HepG2 (cell line): ENCODE data around the gene SFT2D1. TPM values are rescaled to one million over a fixed set of nuclear protein-coding genes. Genes with fewer than 3 reads are reported as not detected.

Experiments
- DNMT3B ChIP-seq: conservative IDR thresholded peaks from 2 replicates; pipeline ENCODE4 v1.6.1; 2016; ENCODE audit warnings: missing biosample characterization, control low read depth
- GATAD2A ChIP-seq: IDR thresholded peaks from 2 replicates; pipeline ENCODE4 v1.6.1; 2016
- HES4 ChIP-seq: sonication (generic); formaldehyde crosslinking; IDR thresholded peaks from 2 replicates; pipeline ENCODE4 v1.9.0; 2021; ENCODE audit warnings: mild to moderate bottlenecking, missing genetic modification reagents, borderline replicate concordance
- HNRNPLL ChIP-seq: fragments of 200-400 bp; formaldehyde crosslinking; IDR thresholded peaks from 2 replicates; pipeline ENCODE4 v1.6.1; 2017; ENCODE audit warnings: mild to moderate bottlenecking, low read depth, low read length; ENCODE audit not compliant: poor library complexity, severe bottlenecking
- PAX8 ChIP-seq: sonication (generic); formaldehyde crosslinking; IDR thresholded peaks from 2 replicates; pipeline ENCODE4 v1.8.0; 2022; ENCODE audit warnings: mild to moderate bottlenecking, missing genetic modification reagents, borderline replicate concordance
- RFX5 ChIP-seq: IDR thresholded peaks from 2 replicates; pipeline ENCODE4 v1.6.1; 2011; ENCODE audit warnings: low read depth, low read length, improper control_type of control experiment
- SOX13 ChIP-seq, 3 experiments: fragments of 450-650 bp in 1 of 3; sonication (generic) in 1 of 3; formaldehyde crosslinking in 1 of 3; IDR thresholded peaks in 2 of 3; conservative IDR thresholded peaks in 1 of 3; 2 replicates each; pipeline versions ENCODE4 v1.5.0 to v1.6.1; 2016 to 2020; ENCODE audit warnings: antibody characterized with exemption in 1 of 3, mild to moderate bottlenecking in 1 of 3, missing compliant biosample characterization in 1 of 3, missing genetic modification reagents in 1 of 3, moderate library complexity in 1 of 3
- TAF15 ChIP-seq: fragments of 200-400 bp; formaldehyde crosslinking; IDR thresholded peaks from one replicate; pipeline ENCODE4 v1.6.1; 2018; ENCODE audit warnings: mild to moderate bottlenecking, low read depth, low read length; ENCODE audit not compliant: poor library complexity, severe bottlenecking
- TCF7L2 ChIP-seq: IDR thresholded peaks from 2 replicates; pipeline ENCODE4 v1.6.1; 2011; ENCODE audit warnings: mild to moderate bottlenecking, low read depth, low read length, moderate library complexity
- ZNF232 ChIP-seq: sonication (generic); formaldehyde crosslinking; IDR thresholded peaks from 2 replicates; pipeline ENCODE4 v1.4.0; 2020; ENCODE audit warnings: missing genetic modification reagents, borderline replicate concordance
- ZNF263 ChIP-seq: sonication (generic); formaldehyde crosslinking; IDR thresholded peaks from 2 replicates; pipeline ENCODE4 v1.4.0; 2020; ENCODE audit warnings: missing genetic modification reagents
- ZNF382 ChIP-seq: sonication (generic); formaldehyde crosslinking; IDR thresholded peaks from 2 replicates; pipeline ENCODE4 v1.5.0; 2020; ENCODE audit warnings: missing genetic modification reagents, mild to moderate bottlenecking, borderline replicate concordance
- ZNF383 ChIP-seq: sonication (generic); formaldehyde crosslinking; IDR thresholded peaks from 2 replicates; pipeline ENCODE4 v1.4.0; 2020; ENCODE audit warnings: missing genetic modification reagents, mild to moderate bottlenecking, borderline replicate concordance
- ZNF749 ChIP-seq: sonication (generic); formaldehyde crosslinking; IDR thresholded peaks from 2 replicates; pipeline ENCODE4 v1.8.0; 2022; ENCODE audit warnings: mild to moderate bottlenecking, missing genetic modification reagents, moderate library complexity, borderline replicate concordance
- polyA plus RNA-seq, 8 experiments: library from polyadenylated mRNA; depleted of rRNA in 3 of 8; stranded (reverse) in 7 of 8; unstranded in 1 of 8; fragments of >200 nt; fragmentation: Illumina TruSeq in 4 of 8; extraction: Trizol in 4 of 8; gene quantifications; 2 replicates each; pipeline versions ENCODE4 v1.2.1 to v1.2.3, GENCODE V29; 2011 to 2016; ENCODE audit warnings: low read depth in 4 of 8, missing spikeins in 1 of 8, mixed read lengths in 1 of 8; ENCODE audit not compliant: insufficient read depth in 1 of 8
- total RNA-seq, 5 experiments: library from RNA; depleted of rRNA; stranded (reverse); fragments of >200 nt; fragmentation: Illumina TruSeq; extraction: Trizol; gene quantifications; 2 replicates each; pipeline ENCODE4 v1.2.3, GENCODE V29; 2016; ENCODE audit warnings: low read depth in 1 of 5
- TF ChIP-seq, protein P1 (sequence below): sonication (generic); formaldehyde crosslinking; IDR thresholded peaks from 2 replicates; pipeline ENCODE4 v1.4.0; 2020; ENCODE audit warnings: missing genetic modification reagents
- TF ChIP-seq, protein P2 (sequence below): sonication (generic); formaldehyde crosslinking; IDR thresholded peaks from 2 replicates; pipeline ENCODE4 v1.5.0; 2020; ENCODE audit warnings: mild to moderate bottlenecking, missing genetic modification reagents
- TF ChIP-seq, protein P3 (sequence below): sonication (generic); formaldehyde crosslinking; IDR thresholded peaks from 2 replicates; pipeline ENCODE4 v1.8.0; 2022; ENCODE audit warnings: mild to moderate bottlenecking, missing genetic modification reagents, moderate library complexity
- TF ChIP-seq, protein P4 (sequence below): sonication (generic); formaldehyde crosslinking; IDR thresholded peaks from 2 replicates; pipeline ENCODE4 v1.4.0; 2020; ENCODE audit warnings: missing genetic modification reagents, low read depth, mild to moderate bottlenecking, borderline replicate concordance

SFT2D1 gene
- total and polyA plus RNA-seq, 2 of the 13 experiments (the other 11 are each of a cell fraction or from before 2014, with no cell fraction given) = 115 to 147 TPM

DNA sequence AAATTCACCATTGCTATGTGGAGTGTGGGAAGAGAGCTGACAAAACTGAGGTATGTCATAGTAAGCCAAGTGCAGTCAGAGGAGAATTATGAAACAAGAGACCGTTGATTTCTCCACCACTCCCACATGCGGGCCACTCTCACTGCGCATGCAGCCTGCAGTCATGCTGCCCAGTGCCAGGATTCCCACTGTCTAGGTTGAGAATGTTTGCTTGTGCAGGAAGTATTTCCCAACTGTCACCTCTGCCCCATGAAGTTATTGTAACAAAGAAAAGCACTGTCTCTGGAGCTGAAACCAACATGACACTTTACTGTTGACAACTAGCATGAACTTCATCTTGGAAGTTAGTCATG is 18.7 kb upstream of the SFT2D1 start (continued):
- TF ChIP-seq, protein P1, sequence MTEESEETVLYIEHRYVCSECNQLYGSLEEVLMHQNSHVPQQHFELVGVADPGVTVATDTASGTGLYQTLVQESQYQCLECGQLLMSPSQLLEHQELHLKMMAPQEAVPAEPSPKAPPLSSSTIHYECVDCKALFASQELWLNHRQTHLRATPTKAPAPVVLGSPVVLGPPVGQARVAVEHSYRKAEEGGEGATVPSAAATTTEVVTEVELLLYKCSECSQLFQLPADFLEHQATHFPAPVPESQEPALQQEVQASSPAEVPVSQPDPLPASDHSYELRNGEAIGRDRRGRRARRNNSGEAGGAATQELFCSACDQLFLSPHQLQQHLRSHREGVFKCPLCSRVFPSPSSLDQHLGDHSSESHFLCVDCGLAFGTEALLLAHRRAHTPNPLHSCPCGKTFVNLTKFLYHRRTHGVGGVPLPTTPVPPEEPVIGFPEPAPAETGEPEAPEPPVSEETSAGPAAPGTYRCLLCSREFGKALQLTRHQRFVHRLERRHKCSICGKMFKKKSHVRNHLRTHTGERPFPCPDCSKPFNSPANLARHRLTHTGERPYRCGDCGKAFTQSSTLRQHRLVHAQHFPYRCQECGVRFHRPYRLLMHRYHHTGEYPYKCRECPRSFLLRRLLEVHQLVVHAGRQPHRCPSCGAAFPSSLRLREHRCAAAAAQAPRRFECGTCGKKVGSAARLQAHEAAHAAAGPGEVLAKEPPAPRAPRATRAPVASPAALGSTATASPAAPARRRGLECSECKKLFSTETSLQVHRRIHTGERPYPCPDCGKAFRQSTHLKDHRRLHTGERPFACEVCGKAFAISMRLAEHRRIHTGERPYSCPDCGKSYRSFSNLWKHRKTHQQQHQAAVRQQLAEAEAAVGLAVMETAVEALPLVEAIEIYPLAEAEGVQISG = peak; percentile 94
- TF ChIP-seq PAX8 (CRISPR knock-in tag) (no peak), SOX13 (IDR thresholded peaks at IDR 0.05) (peak; percentile 90), SOX13 (CRISPR knock-in tag; conservative IDR thresholded peaks at IDR 0.05 in 1 of 2, IDR thresholded peaks at IDR 0.05 in 1 of 2) (peak in 1 of 2 experiments; percentile 97; a peak in 2 of 4 replicates), TCF7L2 (no peak), ZNF383 (CRISPR knock-in tag) (no peak), HNRNPLL (peak; percentile 80), ZNF263 (CRISPR knock-in tag) (0 out of 2 replicates have a peak, but pooled peaks have one; percentile 32), RFX5 (0 out of 2 replicates have a peak, but pooled peaks have one; percentile 52), HES4 (CRISPR knock-in tag) (no peak), ZNF749 (peak; percentile 92; the same call in 1 of the 2 replicates), GATAD2A (CRISPR knock-in tag) (peak; percentile 99), TAF15 (no peak), ZNF382 (CRISPR knock-in tag) (no peak), DNMT3B (peak; percentile 94), ZNF232 (CRISPR knock-in tag) (peak; percentile 99)
- TF ChIP-seq, protein P2, sequence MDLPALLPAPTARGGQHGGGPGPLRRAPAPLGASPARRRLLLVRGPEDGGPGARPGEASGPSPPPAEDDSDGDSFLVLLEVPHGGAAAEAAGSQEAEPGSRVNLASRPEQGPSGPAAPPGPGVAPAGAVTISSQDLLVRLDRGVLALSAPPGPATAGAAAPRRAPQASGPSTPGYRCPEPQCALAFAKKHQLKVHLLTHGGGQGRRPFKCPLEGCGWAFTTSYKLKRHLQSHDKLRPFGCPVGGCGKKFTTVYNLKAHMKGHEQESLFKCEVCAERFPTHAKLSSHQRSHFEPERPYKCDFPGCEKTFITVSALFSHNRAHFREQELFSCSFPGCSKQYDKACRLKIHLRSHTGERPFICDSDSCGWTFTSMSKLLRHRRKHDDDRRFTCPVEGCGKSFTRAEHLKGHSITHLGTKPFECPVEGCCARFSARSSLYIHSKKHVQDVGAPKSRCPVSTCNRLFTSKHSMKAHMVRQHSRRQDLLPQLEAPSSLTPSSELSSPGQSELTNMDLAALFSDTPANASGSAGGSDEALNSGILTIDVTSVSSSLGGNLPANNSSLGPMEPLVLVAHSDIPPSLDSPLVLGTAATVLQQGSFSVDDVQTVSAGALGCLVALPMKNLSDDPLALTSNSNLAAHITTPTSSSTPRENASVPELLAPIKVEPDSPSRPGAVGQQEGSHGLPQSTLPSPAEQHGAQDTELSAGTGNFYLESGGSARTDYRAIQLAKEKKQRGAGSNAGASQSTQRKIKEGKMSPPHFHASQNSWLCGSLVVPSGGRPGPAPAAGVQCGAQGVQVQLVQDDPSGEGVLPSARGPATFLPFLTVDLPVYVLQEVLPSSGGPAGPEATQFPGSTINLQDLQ (CRISPR knock-in tag) = no peak
- TF ChIP-seq, protein P3, sequence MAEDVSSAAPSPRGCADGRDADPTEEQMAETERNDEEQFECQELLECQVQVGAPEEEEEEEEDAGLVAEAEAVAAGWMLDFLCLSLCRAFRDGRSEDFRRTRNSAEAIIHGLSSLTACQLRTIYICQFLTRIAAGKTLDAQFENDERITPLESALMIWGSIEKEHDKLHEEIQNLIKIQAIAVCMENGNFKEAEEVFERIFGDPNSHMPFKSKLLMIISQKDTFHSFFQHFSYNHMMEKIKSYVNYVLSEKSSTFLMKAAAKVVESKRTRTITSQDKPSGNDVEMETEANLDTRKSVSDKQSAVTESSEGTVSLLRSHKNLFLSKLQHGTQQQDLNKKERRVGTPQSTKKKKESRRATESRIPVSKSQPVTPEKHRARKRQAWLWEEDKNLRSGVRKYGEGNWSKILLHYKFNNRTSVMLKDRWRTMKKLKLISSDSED (CRISPR knock-in tag) = no peak
- TF ChIP-seq, protein P4, sequence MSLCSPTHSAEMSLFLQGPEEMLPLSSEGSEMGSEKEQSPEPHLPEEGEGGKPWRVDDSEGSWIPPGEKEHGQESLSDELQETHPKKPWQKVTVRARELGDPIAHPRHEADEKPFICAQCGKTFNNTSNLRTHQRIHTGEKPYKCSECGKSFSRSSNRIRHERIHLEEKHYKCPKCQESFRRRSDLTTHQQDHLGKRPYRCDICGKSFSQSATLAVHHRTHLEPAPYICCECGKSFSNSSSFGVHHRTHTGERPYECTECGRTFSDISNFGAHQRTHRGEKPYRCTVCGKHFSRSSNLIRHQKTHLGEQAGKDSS = no peak
